AG10803 (cell line): Measurements from ENCODE around the gene TMEM256.
A peak's percentile ranks its signal among the peaks of the same experiment; 100 is the strongest.

Source experiments
- DNase-seq: peaks from one replicate; pipeline ENCODE4 v3.0.0; 2010; ENCODE audit warnings: low read depth
- H3K4me3 ChIP-seq: 2 replicates; pipeline ENCODE4 v1.5.1; 2011; ENCODE audit warnings: mild to moderate bottlenecking, low read length, control low read depth
- TF ChIP-seq, protein P1 (sequence below): conservative IDR thresholded peaks from 2 replicates; pipeline ENCODE4 v1.5.1; 2011; ENCODE audit warnings: mild to moderate bottlenecking, low read length, control low read depth, inconsistent platforms

The TMEM256 gene

DNA sequence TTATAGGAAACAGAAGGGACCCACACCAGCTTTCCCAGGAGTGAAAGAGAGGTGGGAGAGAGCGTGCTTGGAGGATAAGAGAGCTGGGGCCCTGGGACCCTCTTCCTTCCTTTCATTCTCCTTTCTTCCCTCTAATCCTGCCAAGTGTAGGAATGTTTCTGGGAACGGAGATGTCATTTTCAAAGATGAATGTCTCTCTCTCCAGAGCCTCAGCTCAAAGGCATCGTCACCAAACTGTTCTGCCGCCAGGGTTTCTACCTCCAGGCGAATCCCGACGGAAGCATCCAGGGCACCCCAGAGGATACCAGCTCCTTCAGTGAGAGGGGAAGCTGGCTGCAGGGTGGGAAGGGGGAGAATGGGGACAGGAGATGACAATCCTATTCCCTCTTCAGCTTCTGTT, 37.4 kb upstream of the TMEM256 start:
- TF ChIP-seq, protein P1, sequence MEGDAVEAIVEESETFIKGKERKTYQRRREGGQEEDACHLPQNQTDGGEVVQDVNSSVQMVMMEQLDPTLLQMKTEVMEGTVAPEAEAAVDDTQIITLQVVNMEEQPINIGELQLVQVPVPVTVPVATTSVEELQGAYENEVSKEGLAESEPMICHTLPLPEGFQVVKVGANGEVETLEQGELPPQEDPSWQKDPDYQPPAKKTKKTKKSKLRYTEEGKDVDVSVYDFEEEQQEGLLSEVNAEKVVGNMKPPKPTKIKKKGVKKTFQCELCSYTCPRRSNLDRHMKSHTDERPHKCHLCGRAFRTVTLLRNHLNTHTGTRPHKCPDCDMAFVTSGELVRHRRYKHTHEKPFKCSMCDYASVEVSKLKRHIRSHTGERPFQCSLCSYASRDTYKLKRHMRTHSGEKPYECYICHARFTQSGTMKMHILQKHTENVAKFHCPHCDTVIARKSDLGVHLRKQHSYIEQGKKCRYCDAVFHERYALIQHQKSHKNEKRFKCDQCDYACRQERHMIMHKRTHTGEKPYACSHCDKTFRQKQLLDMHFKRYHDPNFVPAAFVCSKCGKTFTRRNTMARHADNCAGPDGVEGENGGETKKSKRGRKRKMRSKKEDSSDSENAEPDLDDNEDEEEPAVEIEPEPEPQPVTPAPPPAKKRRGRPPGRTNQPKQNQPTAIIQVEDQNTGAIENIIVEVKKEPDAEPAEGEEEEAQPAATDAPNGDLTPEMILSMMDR: no peak
- H3K4me3 ChIP-seq: no peak overlapping the region
- no peak for DNase-seq

- TF ChIP-seq, protein P1: peak; percentile 8; the same call in 1 of the 2 replicates
- no peak overlapping the region for H3K4me3 ChIP-seq
- DNase-seq: no peak
These were observed 36.9 kb upstream of the TMEM256 start for GRCh38 chr17:7440834-7441195.

DNA sequence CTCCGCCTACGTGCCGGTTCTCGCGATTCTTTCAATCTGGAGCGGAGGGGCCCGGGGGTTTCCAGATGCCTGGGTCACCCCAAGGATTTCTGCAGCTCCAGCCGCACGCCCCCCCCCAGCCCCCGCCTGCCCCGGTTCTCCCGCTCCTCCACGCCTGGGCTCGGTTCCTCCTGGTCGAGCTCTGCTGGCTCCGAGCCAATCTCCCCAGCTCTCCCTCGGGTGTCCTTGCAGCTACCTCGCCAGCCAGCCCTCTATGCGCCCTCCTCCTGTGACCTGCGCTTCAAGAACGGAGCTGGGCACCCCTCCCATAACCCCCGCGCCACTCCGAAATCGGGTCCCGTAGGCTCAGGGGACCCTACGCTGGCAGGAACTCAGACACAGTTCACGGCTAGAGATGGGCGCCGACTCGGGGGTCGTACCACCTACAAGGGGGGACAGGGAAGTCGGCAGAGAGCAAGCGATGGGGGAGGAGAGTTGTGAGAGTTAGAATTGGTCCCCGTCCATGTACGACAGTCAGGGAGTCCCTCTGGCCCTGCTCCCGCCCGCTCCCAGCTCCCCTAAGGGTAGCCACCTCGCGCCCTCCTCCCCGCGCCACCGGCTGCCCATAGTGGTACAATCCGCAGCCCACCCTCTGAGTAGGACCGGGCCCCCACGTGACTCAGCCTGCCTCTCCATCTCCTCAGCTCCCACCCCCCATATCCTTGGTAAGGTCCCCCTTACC, 36.4 kb upstream of the TMEM256 start:
- H3K4me3 ChIP-seq: peak overlapping the region; percentile 52
- TF ChIP-seq, protein P1: no peak
- no peak for DNase-seq

DNA sequence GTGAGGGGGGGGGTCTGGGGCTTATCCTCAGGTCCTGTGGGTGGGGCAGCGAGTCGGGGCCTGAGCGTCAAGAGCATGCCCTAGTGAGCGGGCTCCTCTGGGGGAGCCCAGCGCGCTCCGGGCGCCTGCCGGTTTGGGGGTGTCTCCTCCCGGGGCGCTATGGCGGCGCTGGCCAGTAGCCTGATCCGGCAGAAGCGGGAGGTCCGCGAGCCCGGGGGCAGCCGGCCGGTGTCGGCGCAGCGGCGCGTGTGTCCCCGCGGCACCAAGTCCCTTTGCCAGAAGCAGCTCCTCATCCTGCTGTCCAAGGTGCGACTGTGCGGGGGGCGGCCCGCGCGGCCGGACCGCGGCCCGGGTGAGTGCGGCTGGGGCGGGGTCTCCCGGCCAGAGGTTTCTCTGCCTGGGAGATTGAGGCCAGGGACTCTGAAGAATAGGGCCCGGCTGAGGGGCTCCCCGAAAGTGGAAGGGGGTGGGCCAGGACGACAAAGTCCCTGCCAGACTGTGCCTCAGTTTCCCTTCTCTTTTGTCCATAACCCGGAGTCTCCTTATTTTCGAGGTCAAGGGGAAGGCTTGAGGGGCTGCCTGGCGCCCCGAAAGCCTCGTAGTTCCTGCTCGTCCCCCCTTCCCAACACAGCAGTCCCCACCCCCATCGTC, 35.7 kb upstream of the TMEM256 start, which contains the start of gene FGF11:
Gene FGF11, plus strand, starts transcription at position 51 of the 651 bp plus-strand sequence. Its CDS starts 109 bp downstream, at position 160.
- TF ChIP-seq, protein P1: no peak

GRCh38 chr17:7438656-7439460, 35.0 kb upstream of the TMEM256 start:
- TF ChIP-seq, protein P1: no peak
- no peak overlapping the region; the same call in 1 of the 2 replicates for H3K4me3 ChIP-seq
- no peak for DNase-seq

More for the DNA sequence above, 35.7 kb upstream of the TMEM256 start, which contains the start of gene FGF11:
- H3K4me3 ChIP-seq: peak within 1 kb of the TSS; percentile 52
- DNase-seq: no peak

- no peak for DNase-seq
- H3K4me3 ChIP-seq: peak overlapping the region; percentile 31
- TF ChIP-seq, protein P1: no peak
These were observed 34.2 kb upstream of the TMEM256 start for GRCh38 chr17:7437950-7438614.
